Astrocyte (in vitro differentiated cells and primary cell): Measurements from ENCODE around the gene RCVRN. TPM values are rescaled to one million over a fixed set of nuclear protein-coding genes. Genes with fewer than 3 reads are reported as not detected.

Experiments
- DNase-seq: peaks from one replicate; pipeline ENCODE4 v3.0.0-alpha.2; 2010; ENCODE audit warnings: low read depth
- FAIRE-seq: peaks from 2 replicates; lab custom pipeline; 2011; peaks lifted over from hg19 to GRCh38; lab: Jason Lieb, UNC
- H2AFZ ChIP-seq: 2 replicates; pipeline ENCODE4 v1.6.0; 2012; ENCODE audit warnings: low read depth, low read length, inconsistent platforms
- H3K27ac ChIP-seq: 2 replicates; pipeline ENCODE4 v1.5.1; 2011; ENCODE audit warnings: low read depth, low read length, inconsistent platforms
- H3K27me3 ChIP-seq: 2 replicates; pipeline ENCODE4 v1.6.0; 2011; ENCODE audit warnings: low read length, inconsistent platforms; ENCODE audit not compliant: insufficient read depth
- H3K36me3 ChIP-seq: 2 replicates; pipeline ENCODE4 v1.5.1; 2011; ENCODE audit warnings: low read length, inconsistent platforms; ENCODE audit not compliant: insufficient read depth
- H3K4me1 ChIP-seq: 2 replicates; pipeline ENCODE4 v1.5.1; 2011; ENCODE audit warnings: low read length, inconsistent platforms; ENCODE audit not compliant: insufficient read depth
- H3K4me2 ChIP-seq: 2 replicates; pipeline ENCODE4 v1.6.0; 2012; ENCODE audit warnings: low read length, inconsistent platforms
- H3K4me3 ChIP-seq: 2 replicates; pipeline ENCODE4 v1.5.1; 2011; ENCODE audit warnings: low read depth, mild to moderate bottlenecking, low read length, inconsistent platforms; ENCODE audit not compliant: insufficient read depth
- H3K79me2 ChIP-seq: 2 replicates; pipeline ENCODE4 v1.6.0; 2012; ENCODE audit warnings: mild to moderate bottlenecking, low read length, inconsistent platforms; ENCODE audit not compliant: insufficient read depth
- H3K9ac ChIP-seq: 2 replicates; pipeline ENCODE4 v1.6.0; 2012; ENCODE audit warnings: mild to moderate bottlenecking, low read length, inconsistent platforms
- H3K9me3 ChIP-seq: 2 replicates; pipeline ENCODE4 v1.5.1; 2012; ENCODE audit warnings: low read depth, mild to moderate bottlenecking, low read length, inconsistent platforms; ENCODE audit not compliant: insufficient read depth
- H4K20me1 ChIP-seq: 2 replicates; pipeline ENCODE4 v1.6.0; 2012; ENCODE audit warnings: low read length, inconsistent platforms; ENCODE audit not compliant: insufficient read depth
- H3K27ac Mint-ChIP-seq: one replicate; pipeline ENCODE4 v1.8.0; 2021; ENCODE audit warnings: mild to moderate bottlenecking, mixed read lengths; ENCODE audit not compliant: unreplicated experiment
- H3K27me3 Mint-ChIP-seq: one replicate; pipeline ENCODE4 v1.8.0; 2021; ENCODE audit warnings: low read depth, mixed read lengths; ENCODE audit not compliant: unreplicated experiment
- H3K36me3 Mint-ChIP-seq: one replicate; pipeline ENCODE4 v1.8.0; 2021; ENCODE audit warnings: low read depth, mixed read lengths; ENCODE audit not compliant: unreplicated experiment
- H3K4me1 Mint-ChIP-seq: one replicate; pipeline ENCODE4 v1.8.0; 2021; ENCODE audit warnings: low read depth, mixed read lengths; ENCODE audit not compliant: unreplicated experiment
- H3K4me3 Mint-ChIP-seq: one replicate; pipeline ENCODE4 v1.8.0; 2021; ENCODE audit warnings: mild to moderate bottlenecking, moderate library complexity, mixed read lengths; ENCODE audit not compliant: unreplicated experiment
- H3K9me3 Mint-ChIP-seq: one replicate; pipeline ENCODE4 v1.8.0; 2021; ENCODE audit warnings: mild to moderate bottlenecking, mixed read lengths; ENCODE audit not compliant: unreplicated experiment
- EZH2 ChIP-seq: IDR thresholded peaks from 2 replicates; pipeline ENCODE4 v1.6.1; 2012; ENCODE audit warnings: mild to moderate bottlenecking, low read length, inconsistent platforms; ENCODE audit not compliant: insufficient read depth
- total RNA-seq: library from RNA; stranded (reverse); gene quantifications from 2 replicates; pipeline ENCODE4 v1.2.1, GENCODE V29; 2021
- TF ChIP-seq, protein P1 (sequence below): IDR thresholded peaks from 2 replicates; pipeline ENCODE4 v1.5.1; 2011; ENCODE audit warnings: low read depth, mild to moderate bottlenecking, inconsistent platforms, low read length, moderate library complexity; ENCODE audit not compliant: insufficient read depth

The RCVRN gene
- total RNA-seq, 1 donor from 2014 or later = not detected

DNA sequence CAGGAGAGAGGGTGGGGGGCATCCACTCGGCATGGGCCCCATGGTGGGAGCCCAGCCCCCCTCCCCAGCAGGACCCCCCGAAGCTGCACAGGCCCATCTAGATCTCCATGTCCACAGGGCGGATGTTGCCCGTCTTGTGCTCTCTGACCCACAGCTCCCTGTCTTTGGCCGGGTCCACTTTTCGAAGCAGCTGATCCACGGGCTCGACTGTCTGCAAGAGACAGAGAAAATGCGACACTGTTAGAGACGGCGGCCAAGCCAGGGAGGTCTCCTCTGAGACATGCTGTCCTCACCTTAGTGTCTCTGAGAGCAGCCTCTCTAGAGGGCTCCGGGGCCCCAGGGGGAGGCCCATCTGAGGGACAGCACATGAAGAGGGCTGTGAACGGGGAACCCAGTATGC lies 12.1 kb upstream of the RCVRN start:
- Mint-ChIP-seq H3K27me3 (peaks cover 15% of the 10 kb centered on the region), H3K4me3 (no peak overlapping the region), H3K36me3 (peaks cover 12% of the 10 kb centered on the region), H3K9me3 (no peaks in the 10 kb centered on the region), H3K27ac (no peak overlapping the region), H3K4me1 (peaks cover 2% of the 10 kb centered on the region)
- H3K36me3 ChIP-seq = no peaks in the 10 kb centered on the region
- H3K79me2 ChIP-seq = no peaks in the 10 kb centered on the region
- no peak overlapping the region for H3K4me2 ChIP-seq
- no peak for TF ChIP-seq EZH2
- TF ChIP-seq, protein P1, sequence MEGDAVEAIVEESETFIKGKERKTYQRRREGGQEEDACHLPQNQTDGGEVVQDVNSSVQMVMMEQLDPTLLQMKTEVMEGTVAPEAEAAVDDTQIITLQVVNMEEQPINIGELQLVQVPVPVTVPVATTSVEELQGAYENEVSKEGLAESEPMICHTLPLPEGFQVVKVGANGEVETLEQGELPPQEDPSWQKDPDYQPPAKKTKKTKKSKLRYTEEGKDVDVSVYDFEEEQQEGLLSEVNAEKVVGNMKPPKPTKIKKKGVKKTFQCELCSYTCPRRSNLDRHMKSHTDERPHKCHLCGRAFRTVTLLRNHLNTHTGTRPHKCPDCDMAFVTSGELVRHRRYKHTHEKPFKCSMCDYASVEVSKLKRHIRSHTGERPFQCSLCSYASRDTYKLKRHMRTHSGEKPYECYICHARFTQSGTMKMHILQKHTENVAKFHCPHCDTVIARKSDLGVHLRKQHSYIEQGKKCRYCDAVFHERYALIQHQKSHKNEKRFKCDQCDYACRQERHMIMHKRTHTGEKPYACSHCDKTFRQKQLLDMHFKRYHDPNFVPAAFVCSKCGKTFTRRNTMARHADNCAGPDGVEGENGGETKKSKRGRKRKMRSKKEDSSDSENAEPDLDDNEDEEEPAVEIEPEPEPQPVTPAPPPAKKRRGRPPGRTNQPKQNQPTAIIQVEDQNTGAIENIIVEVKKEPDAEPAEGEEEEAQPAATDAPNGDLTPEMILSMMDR = no peak
- no peaks in the 10 kb centered on the region for H3K27me3 ChIP-seq
- no peaks in the 10 kb centered on the region for H3K4me1 ChIP-seq
- DNase-seq (no peak), FAIRE-seq (no peak)
- no peaks in the 10 kb centered on the region for H3K9me3 ChIP-seq
- H3K9ac ChIP-seq = no peak overlapping the region
- no peaks in the 10 kb centered on the region for H4K20me1 ChIP-seq
- no peak overlapping the region for H3K27ac ChIP-seq
- no peak overlapping the region for H3K4me3 ChIP-seq
- H2AFZ ChIP-seq = no peak overlapping the region

DNA sequence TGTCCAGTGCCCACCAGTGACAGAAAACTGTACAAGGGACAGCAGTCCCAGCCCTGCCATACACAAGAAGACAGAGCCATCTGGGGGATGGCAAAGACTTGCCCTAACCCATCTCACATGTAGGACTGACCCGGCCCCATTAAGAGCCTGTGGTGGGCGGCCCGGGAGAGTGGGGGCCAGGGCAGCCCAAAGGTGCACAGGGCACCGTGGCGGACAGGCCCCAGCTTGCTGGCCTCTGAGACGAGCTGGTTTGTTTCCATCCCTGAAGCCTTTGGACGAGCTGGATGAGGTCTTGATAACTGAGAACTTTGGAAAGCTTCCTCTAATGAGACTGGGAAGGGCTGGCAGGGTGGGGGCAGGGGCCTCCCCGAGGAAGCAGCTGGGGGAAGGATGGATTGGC lies 11.0 kb upstream of the RCVRN start:
- no peak overlapping the region for H3K4me3 ChIP-seq
- Mint-ChIP-seq H3K27ac (no peak overlapping the region), H3K4me1 (peaks cover 2% of the 10 kb centered on the region), H3K27me3 (peaks cover 22% of the 10 kb centered on the region), H3K9me3 (no peaks in the 10 kb centered on the region), H3K4me3 (no peak overlapping the region), H3K36me3 (peaks cover 10% of the 10 kb centered on the region)
- H4K20me1 ChIP-seq = no peaks in the 10 kb centered on the region
- FAIRE-seq (no peak), DNase-seq (no peak)
- H3K79me2 ChIP-seq = no peaks in the 10 kb centered on the region
- no peaks in the 10 kb centered on the region for H3K36me3 ChIP-seq
- no peak for TF ChIP-seq EZH2
- TF ChIP-seq, protein P1 = no peak
- H3K27me3 ChIP-seq = no peaks in the 10 kb centered on the region
- no peaks in the 10 kb centered on the region for H3K9me3 ChIP-seq
- H3K9ac ChIP-seq = no peak overlapping the region
- H3K27ac ChIP-seq = no peak overlapping the region
- H2AFZ ChIP-seq = no peak overlapping the region
- no peak overlapping the region for H3K4me2 ChIP-seq
- no peaks in the 10 kb centered on the region for H3K4me1 ChIP-seq

DNA sequence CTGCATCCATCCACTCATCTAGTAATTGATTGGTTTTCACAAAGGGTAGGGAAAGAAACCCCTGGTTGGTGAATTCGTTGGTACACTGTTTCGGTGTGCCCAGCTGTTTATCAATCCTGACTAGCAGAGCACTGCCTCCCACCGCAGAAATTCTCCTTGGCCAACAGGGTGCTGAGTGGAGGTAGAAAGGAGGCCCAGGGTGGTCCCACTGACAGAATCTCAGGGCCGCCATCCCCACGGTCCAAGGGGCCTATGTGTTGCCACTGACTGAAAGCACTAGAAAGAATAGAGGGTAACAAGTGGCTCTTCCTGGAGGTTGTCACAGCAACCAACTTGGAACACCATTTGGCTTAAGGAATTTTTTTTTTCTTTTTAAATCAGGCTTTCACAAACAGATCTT lies 8.4 kb upstream of the RCVRN start:
- peaks cover 32% of the 10 kb centered on the region for H3K27me3 Mint-ChIP-seq
- no peaks in the 10 kb centered on the region for H3K79me2 ChIP-seq
- TF ChIP-seq, protein P1 = no peak
- TF ChIP-seq EZH2 = no peak
- FAIRE-seq = no peak
- no peak overlapping the region for H3K27ac Mint-ChIP-seq
- no peaks in the 10 kb centered on the region for H3K36me3 ChIP-seq
- H3K4me1 ChIP-seq = no peaks in the 10 kb centered on the region
- H3K36me3 Mint-ChIP-seq = peaks cover 13% of the 10 kb centered on the region
- no peaks in the 10 kb centered on the region for H3K9me3 ChIP-seq
- H2AFZ ChIP-seq = no peak overlapping the region
- H3K9me3 Mint-ChIP-seq = peaks cover 5% of the 10 kb centered on the region
- H3K9ac ChIP-seq = no peak overlapping the region
- H3K4me2 ChIP-seq = no peak overlapping the region
- peaks cover 2% of the 10 kb centered on the region for H3K4me1 Mint-ChIP-seq
- H3K27ac ChIP-seq = no peak overlapping the region
- no peaks in the 10 kb centered on the region for H4K20me1 ChIP-seq
- no peak overlapping the region for H3K4me3 Mint-ChIP-seq
- H3K27me3 ChIP-seq = no peaks in the 10 kb centered on the region
- H3K4me3 ChIP-seq = no peak overlapping the region
- no peak for DNase-seq
